GM19240 (cell line): Measurements from ENCODE around the gene MT1G.
"Not testable (repeated sequence)": the region's sequence is repeated elsewhere in the genome, so short reads cannot be mapped to it uniquely, and the experiment has no call there.

Source experiments
- DNase-seq: peaks from one replicate; pipeline ENCODE4 v3.0.0; 2011; ENCODE audit warnings: low spot score; ENCODE audit not compliant: insufficient read length

Gene MT1G

GRCh38 chr16:56667581-56668571 lies at the start of gene MT1G:
Gene MT1G (minus strand): TSS chr16:56668065. CDS start chr16:56667993, 72 bp downstream.
- no peak for DNase-seq

- DNase-seq: not testable (repeated sequence)
Measured at GRCh38 chr16:56717532-56717931, 49.7 kb upstream of the MT1G start.

DNA sequence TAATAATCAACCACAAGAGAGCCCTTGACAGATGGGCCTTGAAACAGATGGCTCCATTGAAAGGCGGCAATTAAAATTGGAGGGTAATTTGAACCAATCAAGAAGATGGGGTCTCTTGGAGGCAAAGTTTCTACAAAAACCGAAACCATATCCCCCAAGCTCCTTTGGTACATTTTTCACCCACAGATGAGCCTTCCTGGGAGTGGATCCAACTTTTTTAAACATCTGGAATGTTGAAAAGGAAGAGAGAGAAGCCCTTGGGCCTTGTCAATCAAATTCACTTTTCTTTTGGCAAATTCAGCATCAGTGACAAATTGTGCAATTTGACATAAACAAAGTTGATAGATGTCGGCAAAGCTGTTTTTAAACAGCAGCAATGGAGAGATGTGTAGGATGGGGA lies 48.9 kb upstream of the MT1G start:
- no peak for DNase-seq

DNA sequence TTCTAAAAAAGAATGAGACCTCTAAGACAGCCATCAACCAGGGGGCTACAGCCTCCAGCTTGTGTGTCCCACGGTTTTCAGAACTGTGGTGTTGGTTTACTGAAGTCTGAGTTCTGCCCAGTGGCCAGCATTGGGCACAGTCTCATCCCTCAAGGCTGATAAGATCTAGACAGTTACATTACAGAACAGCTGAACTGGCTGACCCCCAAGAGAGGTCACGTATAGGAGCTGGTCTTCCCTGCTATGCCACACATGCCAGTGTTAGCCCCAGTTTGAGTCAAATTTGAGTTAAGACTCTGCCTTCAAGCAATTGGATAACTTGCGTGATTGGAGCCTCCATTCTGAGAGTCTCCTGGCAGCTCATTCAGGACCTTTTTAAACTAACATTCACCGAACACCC lies 47.3 kb upstream of the MT1G start:
- DNase-seq: no peak

GRCh38 chr16:56713794-56714193 lies 45.9 kb upstream of the MT1G start:
- no peak for DNase-seq

GRCh38 chr16:56711862-56712261 lies 44.0 kb upstream of the MT1G start:
- no peak for DNase-seq

GRCh38 chr16:56710181-56710737 lies 42.4 kb upstream of the MT1G start:
- no peak for DNase-seq

GRCh38 chr16:56709443-56710040 lies 41.7 kb upstream of the MT1G start:
- DNase-seq: no peak

DNA sequence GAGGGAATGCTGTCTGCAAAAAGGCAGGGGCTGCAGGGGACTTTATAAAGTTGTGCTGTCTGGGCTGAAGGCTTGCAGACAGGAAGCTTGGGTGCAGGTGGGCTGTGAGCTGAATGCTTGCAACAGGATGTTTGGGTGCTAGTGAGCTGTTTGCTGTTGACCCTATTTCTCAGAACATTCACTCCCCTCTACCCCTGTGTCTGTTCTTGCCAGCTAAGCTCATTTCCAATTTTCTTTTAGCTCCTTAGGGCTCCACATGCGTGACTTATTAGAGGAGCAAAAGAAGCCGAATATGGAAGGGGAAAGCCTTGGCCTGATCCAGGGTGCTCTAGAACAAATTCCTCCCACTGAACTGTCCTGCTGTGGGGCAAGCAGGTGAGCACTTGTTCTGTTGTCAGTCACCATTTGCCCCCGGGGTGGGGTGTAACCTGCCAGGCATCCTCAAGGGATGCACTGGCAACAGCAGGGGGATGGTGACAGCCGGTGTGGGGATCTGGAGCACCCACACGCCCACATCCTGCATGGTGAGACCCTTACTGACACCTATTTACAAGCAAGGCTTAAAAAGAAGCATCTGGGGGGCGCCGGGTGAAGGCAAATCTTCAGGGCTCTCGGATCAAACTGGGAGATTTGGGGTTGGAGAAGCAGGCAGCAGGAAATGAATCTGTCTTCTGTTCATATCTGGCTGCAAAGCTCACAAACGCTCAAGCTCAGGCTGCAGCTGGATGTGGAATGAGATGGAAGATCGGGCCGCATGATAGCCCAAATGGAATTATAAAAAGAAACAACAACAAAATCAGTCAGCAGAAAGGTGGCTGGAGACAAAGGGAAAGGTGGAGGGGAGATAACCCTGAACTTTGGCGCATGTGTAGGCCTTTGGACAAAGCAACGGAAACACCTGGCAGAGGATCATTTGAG lies 40.9 kb upstream of the MT1G start:
- DNase-seq: no peak

- no peak for DNase-seq
Measured at GRCh38 chr16:56702836-56703235, 35.0 kb upstream of the MT1G start.

GRCh38 chr16:56701534-56701933 lies 33.7 kb upstream of the MT1G start:
- no peak for DNase-seq

- no peak for DNase-seq
Measured at GRCh38 chr16:56700631-56701030, 32.8 kb upstream of the MT1G start.

GRCh38 chr16:56700195-56700594 lies 32.3 kb upstream of the MT1G start:
- no peak for DNase-seq

DNA sequence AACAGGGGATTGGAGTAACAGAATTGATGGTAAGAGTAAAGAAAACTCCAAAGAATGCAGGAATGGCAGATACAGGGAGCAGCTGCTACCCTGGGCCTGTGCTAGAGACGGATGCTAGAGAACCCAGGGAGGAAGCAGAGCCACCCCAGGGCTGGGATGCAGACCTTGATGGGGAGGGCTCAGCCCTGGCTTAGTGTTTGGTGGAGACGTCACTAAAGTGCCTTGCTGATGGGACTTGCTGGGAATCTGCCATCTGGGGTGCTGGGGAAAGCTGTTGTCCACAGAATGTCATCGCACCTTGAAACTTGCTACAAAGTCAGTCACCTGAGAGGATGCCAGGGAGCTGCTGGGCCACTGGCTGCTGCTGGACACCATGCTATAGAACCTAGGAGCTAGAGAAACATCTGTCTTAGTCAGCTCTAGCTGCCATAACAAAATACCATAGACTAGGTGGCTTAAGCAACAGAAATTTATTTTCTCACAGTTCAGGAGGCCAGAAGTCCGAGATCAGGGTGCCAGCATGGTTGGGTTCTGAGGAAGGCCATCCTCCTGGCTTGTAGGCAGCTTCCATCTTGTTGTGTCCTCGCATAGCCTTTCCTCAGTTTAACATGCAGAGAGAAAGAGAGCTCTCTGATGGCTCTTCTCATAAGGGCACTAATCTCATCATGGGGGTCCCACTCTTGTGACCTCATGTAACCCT lies 29.7 kb upstream of the MT1G start:
- DNase-seq: no peak

DNA sequence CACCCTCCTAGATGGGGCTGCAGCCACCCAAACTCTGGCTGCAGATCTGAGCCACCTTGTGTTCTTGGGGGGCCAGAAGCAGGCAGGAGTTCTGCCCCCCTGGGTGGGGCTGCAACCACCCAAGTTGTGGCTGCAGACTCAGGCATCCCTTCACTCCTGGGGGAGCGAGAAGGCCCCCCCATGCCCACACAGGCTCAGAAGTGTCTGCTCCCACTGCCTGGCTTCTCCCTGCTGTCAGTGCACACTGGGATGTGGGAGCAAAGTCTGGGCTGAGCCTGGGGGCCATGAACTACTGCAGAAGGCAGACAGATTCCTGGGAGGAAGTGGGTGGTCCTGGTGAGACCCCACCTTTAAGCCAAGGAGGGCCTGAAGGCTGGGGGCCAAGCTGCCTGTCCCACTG lies 27.4 kb upstream of the MT1G start:
- DNase-seq: no peak

- no peak for DNase-seq
Measured at GRCh38 chr16:56691885-56692284, 24.0 kb upstream of the MT1G start.

DNA sequence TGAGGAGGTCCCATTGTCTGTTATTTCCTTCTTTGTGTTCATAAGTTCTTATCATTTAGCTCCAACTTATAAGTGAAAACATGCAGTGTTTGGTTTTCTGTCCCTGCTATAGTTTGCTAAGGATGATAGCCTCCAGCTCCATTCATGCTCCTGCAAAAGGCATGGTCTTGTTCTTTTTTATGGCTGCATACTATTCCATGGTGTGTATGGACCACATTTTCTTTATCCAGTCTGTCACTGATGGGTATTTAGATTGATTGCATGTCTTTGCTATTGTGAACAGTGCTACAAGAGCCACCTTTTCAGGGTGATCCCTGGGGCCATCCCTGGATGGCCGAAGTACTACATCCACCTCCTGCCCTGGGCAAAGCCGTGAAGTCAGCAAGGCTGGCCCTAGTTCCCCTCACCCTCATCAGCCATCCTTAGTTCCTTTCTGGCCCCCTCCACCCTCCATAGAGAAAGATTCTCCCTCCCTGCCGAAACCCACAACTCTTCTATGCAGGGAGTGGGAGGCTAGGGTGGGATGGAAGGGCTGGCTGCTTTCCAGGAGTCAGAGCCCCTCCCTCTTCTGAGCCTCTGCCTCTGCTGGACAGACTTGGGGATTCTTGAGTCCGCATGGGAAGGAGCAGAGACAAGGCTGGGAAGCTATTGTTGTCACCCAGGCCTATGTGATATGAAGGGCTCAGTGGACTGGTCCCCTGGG lies 22.7 kb upstream of the MT1G start:
- no peak for DNase-seq

DNA sequence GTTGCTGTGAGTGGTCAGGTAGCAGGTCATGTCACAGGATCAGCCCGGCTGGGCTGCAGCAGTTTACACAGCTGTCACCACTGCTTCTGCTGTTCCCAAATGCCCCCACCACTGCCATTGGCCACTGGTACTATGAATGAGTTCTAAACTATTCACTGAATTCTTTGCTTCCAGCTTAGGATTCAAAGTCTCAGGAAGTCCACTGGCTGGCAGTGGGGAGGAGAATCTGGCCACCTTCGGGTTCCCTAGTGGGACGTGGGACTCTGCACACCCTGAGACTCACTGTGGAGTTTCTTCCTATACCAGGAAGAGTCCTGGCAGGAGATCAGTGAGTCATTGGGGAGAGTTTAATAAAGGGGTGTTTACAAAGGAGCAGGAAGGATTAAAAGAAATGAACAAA lies 21.3 kb upstream of the MT1G start:
- no peak for DNase-seq

DNA sequence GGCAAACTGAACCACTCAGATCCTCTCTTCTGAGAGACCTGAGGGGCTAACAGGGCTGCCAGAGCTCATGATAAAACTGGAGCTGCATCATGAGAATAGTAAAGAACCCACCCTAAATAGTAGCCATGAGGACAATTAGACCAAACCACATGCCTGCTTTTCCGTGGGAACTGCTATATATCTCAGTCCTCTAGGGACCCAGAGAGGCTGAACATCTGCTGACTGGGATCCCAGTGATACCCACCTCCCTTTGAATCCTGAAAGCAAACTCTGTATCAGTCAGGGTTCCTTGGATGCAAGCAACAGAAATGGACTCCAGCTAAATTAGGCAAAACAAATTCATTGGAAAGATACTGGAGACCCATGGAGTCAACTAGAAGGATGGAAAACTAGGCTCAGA lies 20.9 kb upstream of the MT1G start:
- DNase-seq: no peak

DNA sequence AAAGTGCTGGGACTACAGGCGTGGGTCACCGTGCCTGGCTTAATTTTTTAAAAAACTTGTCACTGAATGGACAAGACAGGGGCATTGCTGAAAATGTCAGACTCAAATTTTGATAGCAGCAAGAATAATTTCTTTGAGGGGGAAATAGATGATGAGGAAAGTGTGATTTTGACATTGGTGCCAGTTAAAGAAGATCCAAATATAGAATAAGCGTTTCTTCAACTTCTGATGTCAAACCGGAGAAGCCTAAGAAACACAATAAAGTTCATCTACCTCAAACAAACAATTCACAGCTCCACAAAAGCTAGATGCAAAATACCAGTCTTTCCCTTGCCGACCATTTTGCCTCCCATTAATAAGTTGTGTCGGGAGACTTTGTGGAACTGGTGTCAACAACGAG lies 18.9 kb upstream of the MT1G start:
- DNase-seq: no peak
